Cardiac muscle cell (in vitro differentiated cells and primary cell): ENCODE results near the gene TTLL10. TPM values are rescaled to one million over a fixed set of nuclear protein-coding genes. Genes with fewer than 3 reads are reported as not detected.

Source experiments
- DNase-seq, 2 donors: peaks; one replicate each; pipeline versions ENCODE4 v3.0.0 to v3.0.0-alpha.2; 2010 to 2017; ENCODE audit warnings: low read depth in 1 of 2, low spot score in 1 of 2
- H3K27ac ChIP-seq: fragments of 200-600 bp; sonication (generic); 2 replicates; pipeline ENCODE4 v1.5.1; 2016
- H3K27me3 ChIP-seq: fragments of 200-600 bp; sonication (generic); 2 replicates; pipeline ENCODE4 v1.6.0; 2016; ENCODE audit warnings: control low read depth
- H3K36me3 ChIP-seq: fragments of 200-600 bp; sonication (generic); 2 replicates; pipeline ENCODE4 v1.5.1; 2016; ENCODE audit warnings: control low read depth
- H3K4me1 ChIP-seq: fragments of 200-600 bp; sonication (generic); 2 replicates; pipeline ENCODE4 v1.8.1; 2017; ENCODE audit warnings: low read depth, mild to moderate bottlenecking, mixed run types
- H3K4me3 ChIP-seq: fragments of 200-600 bp; sonication (generic); 2 replicates; pipeline ENCODE4 v1.5.1; 2016; ENCODE audit warnings: mild to moderate bottlenecking
- H3K9me3 ChIP-seq: fragments of 200-600 bp; sonication (generic); 2 replicates; pipeline ENCODE4 v1.5.1; 2017; ENCODE audit warnings: low read depth, mild to moderate bottlenecking, control low read depth
- polyA plus RNA-seq: library from polyadenylated mRNA; unstranded; fragments of >200 nt; fragmentation: Nextera tagmentation; extraction: Ambion mirVana; gene quantifications from 2 replicates; pipeline ENCODE4 v1.2.1, GENCODE V29; 2016
- total RNA-seq: library from RNA; depleted of rRNA; stranded (reverse); fragments of >200 nt; gene quantifications from 2 replicates; pipeline ENCODE4 v1.2.3, GENCODE V29; 2016
- TF ChIP-seq, protein P1 (sequence below): IDR thresholded peaks from 2 replicates; pipeline ENCODE4 v1.5.1; 2012; ENCODE audit warnings: low read depth, mild to moderate bottlenecking, low read length

Gene TTLL10
- total and polyA plus RNA-seq, 2 experiments from 2014 or later: 0.31 TPM; not detected in 1

DNA sequence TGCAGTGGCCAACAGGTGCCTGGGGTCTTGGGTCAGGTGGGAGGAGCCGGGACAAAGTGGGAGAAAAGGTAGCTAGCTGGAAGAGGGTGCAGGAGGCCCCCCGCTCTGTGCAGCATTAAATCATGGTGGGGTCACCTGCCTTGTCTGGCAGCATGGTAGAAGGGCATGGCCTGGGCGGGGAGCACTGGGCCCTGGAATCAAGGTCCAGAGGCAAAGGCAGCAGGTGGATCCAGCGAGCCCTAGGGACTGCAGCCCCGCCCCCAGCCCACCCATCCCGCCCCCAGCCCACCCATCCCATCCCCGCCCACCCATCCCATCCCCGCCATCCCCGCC, 16.7 kb upstream of the TTLL10 start:
- DNase-seq: no peak
- H3K4me3 ChIP-seq: no peak overlapping the region
- peaks cover 9% of the 10 kb centered on the region for H3K4me1 ChIP-seq
- H3K27me3 ChIP-seq: no peaks in the 10 kb centered on the region
- H3K36me3 ChIP-seq: no peaks in the 10 kb centered on the region
- TF ChIP-seq, protein P1, sequence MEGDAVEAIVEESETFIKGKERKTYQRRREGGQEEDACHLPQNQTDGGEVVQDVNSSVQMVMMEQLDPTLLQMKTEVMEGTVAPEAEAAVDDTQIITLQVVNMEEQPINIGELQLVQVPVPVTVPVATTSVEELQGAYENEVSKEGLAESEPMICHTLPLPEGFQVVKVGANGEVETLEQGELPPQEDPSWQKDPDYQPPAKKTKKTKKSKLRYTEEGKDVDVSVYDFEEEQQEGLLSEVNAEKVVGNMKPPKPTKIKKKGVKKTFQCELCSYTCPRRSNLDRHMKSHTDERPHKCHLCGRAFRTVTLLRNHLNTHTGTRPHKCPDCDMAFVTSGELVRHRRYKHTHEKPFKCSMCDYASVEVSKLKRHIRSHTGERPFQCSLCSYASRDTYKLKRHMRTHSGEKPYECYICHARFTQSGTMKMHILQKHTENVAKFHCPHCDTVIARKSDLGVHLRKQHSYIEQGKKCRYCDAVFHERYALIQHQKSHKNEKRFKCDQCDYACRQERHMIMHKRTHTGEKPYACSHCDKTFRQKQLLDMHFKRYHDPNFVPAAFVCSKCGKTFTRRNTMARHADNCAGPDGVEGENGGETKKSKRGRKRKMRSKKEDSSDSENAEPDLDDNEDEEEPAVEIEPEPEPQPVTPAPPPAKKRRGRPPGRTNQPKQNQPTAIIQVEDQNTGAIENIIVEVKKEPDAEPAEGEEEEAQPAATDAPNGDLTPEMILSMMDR: no peak
- H3K27ac ChIP-seq: no peak overlapping the region
- H3K9me3 ChIP-seq: no peaks in the 10 kb centered on the region

DNA sequence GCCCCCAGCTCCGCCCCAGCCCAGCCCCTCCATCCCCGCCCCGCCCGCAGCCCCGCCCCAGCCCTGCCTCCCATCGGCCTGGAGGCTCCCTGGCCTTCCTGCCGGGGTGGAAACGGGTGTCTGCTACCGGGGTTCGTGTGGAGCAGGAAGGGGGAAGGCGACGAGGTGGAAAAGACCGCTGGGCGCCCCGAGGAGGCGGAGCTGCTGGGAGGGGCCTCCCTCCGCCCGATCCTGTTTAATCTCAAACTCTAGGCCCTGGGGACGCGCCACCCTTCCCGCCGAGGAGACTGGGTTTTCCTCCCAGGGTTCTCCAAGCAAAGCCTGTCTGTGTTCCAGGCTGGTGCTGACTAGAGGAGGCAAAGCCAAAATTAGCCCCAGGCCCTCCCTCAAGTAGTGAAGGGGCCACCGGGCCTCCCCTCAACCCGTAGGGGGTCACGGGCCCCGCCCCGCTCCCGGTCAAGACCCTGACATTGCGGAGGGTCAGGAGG, 16.2 kb upstream of the TTLL10 start:
- Histone ChIP-seq H3K36me3 (no peaks in the 10 kb centered on the region), H3K27me3 (no peaks in the 10 kb centered on the region), H3K4me3 (peak overlapping the region; percentile 6), H3K4me1 (peaks cover 9% of the 10 kb centered on the region), H3K9me3 (no peaks in the 10 kb centered on the region), H3K27ac (peak overlapping the region; percentile 77)
- peak; percentile 77 to 96 for DNase-seq
- TF ChIP-seq, protein P1: no peak

DNA sequence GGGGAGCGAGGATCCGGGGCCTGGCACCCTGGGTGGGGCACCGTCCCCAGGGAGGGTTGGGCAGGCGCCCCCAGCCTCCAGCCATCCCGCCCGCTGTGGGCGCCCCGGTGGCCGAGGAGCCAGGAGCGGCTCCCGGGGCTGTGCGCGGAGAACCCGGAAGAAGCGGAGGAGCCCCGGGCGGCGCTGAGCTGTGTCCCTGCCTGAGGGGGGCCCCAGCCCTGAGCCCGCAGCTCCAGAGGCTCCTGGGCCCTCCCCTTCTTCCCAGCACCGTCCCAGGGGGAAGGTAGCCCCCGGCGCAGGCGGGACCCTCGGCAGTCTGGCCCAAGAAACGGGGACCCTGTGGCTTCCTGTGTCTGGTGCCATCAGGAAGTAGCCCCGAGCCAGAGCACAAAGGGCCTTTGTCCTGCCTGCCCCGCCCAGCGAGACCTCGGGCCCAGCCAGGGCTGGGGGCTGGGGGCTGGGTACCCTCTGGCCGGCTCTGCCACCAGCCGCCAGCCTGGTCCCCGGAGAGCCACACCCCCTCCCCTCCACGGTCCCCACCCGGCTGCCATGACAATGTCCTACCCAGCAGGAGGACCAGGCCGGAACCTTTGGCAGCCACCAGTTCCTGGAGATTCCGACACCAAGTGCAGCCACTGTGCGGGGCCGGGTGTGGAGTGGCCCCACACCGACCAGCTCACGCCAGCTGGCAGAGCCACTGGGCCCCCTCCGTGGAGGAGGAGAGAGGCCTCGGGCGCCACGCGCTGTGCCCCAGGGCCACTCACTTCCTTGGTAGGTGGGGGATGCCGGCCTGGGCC, 15.6 kb upstream of the TTLL10 start:
- TF ChIP-seq, protein P1: no peak
- Histone ChIP-seq H3K4me3 (peak overlapping the region; percentile 6), H3K36me3 (no peaks in the 10 kb centered on the region), H3K4me1 (peaks cover 9% of the 10 kb centered on the region), H3K27ac (peak overlapping the region; percentile 77), H3K9me3 (no peaks in the 10 kb centered on the region), H3K27me3 (no peaks in the 10 kb centered on the region)
- DNase-seq: peak in 1 of 2 donors; percentile 43

DNA sequence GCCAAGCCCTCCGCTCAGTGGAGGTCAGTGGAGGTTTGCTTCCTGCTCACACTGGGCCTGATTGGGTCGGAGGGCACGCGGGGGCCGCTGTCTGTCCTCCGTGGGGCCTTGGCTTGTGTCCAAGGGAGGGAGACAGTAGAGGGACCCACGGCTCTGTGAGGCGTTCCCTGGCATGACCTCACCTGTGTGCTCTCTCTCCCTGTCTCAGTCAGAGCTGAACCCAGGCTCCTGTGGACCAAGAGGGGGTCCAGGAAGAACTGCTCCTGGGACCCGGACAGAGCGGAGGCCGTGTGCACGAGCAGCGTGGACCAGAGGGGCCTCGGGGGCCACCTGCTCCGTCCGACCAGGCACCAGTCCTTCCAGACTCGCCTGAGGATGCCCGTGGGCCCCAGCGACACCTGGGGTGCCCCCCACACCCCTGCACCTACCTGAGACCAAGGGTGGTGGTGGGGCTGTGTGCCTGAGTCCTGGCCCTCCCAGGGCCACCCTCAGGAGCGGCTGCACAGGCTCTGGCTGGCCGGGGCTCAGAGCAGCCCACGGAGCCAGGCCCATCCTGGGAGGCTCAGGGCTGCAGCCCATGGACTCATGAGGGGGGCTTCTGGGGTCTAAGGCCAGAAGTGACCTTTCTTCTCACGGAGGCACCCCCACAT, 13.3 kb upstream of the TTLL10 start:
- Histone ChIP-seq H3K4me1 (peaks cover 9% of the 10 kb centered on the region), H3K27ac (no peak overlapping the region), H3K36me3 (no peaks in the 10 kb centered on the region), H3K4me3 (no peak overlapping the region), H3K9me3 (no peaks in the 10 kb centered on the region), H3K27me3 (peaks cover 13% of the 10 kb centered on the region)
- no peak for DNase-seq
- TF ChIP-seq, protein P1: no peak

DNA sequence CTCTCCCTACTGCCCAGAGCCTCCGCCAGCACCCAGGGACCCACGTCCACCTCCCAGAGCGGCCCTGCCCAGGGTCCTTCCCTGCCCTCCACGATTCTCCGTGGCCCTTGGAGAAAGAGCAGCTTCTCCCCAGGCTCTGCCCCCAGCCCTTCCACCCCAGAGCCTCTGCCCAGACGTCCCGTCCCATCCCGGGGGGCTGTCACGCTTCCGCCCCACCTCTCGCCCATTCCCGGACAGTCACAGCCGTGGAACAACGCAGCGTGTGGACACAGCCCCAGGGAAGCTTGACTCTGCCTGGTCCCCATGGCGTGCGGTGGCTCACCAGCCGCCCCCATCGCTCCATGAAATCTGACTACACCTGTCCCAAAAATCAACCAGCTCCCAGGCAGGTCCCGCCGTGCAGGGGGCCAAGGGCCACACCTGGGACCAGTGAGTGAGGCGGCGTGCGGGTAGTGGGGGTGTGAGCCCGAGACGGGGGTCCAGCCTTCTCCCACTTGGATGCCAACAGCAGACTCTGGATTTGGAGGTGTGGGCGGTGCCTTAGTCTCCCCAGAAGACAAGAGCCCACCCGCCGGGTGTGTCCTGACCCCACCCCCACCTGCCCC, 12.5 kb upstream of the TTLL10 start:
- Histone ChIP-seq H3K27me3 (peaks cover 13% of the 10 kb centered on the region), H3K4me1 (peaks cover 9% of the 10 kb centered on the region), H3K36me3 (no peaks in the 10 kb centered on the region), H3K27ac (no peak overlapping the region), H3K9me3 (no peaks in the 10 kb centered on the region), H3K4me3 (no peak overlapping the region)
- DNase-seq: no peak
- TF ChIP-seq, protein P1: no peak
